ENCODE results near the gene CYCS.
"Not testable (repeated sequence)": the region's sequence is repeated elsewhere in the genome, so short reads cannot be mapped to it uniquely, and the experiment has no call there.

The CYCS gene
- total RNA-seq = 71.3 to 78.0 reads per million in 2 donors

DNA sequence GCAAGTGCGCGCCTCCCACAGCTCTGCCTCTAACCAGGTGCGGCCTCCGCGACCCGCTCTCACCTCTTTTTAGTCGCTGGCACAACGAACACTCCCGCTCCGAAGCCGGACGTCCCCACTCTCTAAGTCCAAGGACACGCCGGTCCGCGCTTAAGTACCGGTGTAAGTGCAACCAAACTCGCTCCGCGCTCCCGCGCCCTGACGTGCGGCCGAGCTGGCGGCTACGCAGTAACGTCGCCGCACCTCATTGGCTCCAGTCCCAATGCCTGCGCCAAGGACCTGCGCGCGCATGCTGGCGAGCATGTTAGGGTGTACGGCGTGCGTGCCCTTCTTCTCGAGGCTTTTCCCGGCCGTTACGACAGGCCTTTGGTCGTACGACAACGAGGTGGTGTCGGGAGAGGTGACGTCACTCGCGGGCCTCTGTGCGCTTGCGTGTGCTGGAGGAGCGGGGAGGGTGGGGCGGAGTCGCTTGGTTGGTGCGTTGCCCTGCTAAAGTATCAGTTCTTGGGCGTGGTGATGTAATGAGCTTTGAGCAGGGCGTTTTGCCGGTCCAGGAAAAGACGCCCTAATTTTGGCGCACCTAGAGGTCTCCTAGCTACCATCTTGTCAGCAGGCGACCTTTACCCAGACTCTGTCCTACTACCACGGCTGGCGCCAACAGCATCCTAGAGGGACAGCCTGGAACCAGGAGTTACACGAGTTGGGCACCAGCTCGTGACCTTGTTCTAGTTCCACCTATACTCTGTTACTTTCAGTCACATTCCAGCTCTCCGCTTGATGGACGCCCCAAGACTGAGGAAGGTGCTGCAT is at the start of gene CYCS:
CYCS (minus strand) TSS at position 124 of the 810 bp plus-strand sequence. CDS start 1,141 bp downstream, outside the sequence.
- DNase-seq = peak; percentile 100

DNA sequence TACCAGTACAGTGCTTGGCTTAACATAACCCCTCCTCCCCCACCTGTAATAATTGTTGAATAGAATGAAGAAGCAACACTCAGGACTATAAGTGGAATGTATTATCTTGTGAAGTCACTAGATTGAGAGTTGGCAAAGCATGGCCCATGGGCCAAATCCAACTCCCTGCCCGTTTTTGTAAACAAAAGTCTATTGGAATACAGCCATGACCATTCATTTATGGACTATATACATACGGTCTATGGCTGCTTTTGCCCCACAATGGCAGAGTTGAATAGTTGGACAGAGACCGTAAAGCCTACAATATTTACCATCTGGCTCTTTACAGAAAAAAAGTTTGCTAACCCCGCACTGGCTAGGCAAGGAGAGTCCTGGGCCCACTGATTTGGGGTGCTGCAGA is 48.1 kb upstream of the CYCS start:
- DNase-seq = no peak

DNA sequence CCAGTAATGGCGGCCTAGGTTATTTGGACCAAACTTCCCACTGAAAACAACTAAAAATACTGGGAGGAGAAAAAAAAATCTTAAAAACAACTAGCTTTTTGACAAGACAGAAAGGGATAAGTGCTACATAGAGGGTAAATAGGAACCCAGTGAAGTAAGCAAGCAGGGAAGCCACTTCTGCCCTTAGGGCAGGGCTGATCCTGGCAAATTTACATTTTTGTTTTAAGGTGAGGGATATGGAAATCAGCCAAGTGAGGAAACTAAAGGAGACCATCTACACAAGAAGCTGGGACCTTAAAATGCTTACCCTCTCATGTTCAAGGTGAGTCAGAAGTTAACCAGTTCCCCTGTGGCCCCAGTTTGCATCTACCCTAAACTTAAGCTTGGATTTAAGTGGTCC is 46.5 kb upstream of the CYCS start:
- DNase-seq = no peak

DNA sequence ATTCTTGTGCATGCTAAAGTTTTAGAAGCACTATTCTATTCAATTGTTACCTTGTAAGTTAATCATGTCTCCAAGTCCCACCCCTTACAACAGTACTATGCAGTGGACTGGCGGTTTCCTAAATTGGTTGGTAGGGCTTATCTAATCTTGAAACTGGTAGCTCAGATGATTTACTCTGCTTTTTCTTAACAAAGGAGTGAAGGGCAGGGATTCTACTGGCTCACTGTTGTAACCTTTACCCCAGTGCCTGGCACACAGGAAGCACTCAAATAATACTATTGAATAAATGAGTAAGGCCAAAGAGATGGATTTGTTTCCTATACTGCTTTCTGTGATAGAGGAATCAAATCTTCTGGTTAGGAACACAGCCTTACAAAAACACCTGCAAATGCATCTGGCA is 46.0 kb upstream of the CYCS start:
- DNase-seq = no peak

DNA sequence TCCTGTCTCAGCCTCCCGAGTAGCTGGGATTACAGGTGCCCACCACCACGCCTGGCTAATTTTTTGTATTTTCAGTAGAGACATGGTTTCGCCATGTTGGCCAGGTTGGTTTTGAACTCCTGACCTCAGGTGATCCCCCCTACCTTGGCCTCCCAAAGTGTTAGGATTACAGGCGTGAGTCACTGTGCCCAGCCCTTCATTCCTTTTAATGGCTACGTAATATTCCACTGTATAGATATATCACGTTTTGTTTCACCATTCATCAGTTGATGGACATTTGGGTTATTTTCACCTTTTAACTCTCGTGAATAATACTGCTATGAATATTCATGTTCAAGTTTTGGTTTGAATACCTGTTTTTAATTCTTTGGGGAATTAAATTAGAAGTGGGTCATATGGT is 44.6 kb upstream of the CYCS start:
- DNase-seq = no peak

DNA sequence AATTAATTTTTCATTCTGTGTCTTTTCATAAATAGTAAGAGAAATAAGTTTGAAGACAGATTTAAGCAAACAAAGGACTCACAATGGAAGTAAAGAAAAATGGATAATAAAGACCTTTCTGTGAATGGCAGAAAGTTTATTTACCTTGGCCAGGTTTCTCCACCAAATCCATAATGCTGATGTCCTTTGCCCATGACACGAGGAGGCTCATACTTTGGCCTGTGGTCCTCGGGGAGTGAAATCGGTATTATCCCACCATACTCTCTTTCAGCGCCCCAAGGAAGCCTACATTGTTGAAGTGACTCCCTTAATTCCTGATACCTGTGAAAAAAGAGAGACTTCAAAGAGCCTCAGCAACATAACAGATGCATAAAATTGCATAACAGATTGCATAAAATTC is 43.1 kb upstream of the CYCS start:
- DNase-seq = no peak

DNA sequence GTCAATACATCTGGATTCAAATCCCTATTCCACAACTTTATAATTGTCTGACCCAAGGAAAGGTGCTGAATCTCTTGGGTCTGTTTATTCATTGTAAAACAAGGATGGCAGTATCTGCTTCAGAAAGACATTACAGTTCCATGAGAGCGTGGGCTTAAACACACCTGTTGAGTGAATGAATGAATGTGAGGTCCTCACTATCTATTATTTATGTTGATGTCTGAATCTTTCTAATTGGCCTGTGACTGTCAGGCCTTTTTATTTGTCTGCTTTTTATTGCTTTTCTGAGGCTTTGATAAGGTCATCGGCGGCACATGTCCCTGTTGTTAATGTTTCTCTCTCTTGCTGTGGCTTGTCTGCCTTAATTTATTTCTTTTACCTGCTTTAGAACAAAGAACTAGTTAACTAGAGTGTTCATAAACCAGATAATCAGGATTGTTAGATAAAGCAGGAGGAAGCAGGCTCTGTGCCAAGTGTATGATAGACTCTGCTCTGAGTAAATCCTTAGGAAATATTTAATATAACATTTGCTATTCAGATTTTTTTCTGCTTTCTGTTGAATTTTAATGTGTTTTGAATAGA is 42.3 kb upstream of the CYCS start:
- DNase-seq = no peak

DNA sequence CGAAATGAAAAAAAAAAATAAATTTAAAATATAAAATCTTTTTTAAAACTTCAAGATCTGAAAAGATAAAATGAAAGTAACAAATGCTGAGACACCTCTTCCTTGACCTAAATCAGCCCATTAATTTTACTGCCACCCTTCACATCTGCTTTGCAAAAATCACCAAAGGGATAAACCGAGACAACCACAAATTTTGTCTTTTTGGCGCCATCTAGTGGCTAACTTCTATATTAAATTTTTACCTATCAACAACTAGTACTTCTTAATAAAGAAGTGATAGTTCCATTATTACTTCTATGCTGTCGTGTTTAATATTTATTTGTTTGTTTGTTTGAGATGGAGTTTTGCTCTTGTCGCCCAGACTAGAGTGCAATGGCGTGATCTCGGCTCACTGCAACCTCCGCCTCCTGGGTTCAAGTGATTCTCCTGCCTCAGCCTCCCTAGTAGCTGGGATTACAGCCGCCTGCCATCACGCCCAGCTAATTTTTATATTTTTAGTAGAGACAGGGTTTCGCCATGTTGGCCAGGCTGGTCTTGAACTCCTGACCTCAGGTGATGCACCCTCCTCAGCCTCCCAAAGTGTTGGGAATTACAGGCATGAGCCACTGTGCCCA is 35.0 kb upstream of the CYCS start:
- not testable (repeated sequence) for DNase-seq

DNA sequence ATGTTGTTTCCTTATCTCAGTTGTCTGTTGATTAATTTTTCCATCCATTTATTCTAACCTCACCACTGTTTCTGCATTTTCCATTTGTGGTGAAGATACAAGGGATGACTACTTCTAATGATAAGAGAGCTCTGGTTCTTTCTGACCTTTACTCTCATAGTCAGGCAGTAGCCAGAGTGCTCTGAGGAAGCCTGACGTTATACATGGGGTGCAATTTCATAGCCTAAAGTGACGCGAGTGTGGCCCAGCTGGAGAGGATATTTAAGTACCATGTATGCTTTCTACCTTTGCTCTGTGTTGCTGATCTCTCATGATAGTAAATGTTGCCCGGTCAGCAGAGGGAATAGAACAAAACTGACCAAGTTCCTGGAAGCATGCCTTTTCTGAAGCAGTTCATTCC is 33.9 kb upstream of the CYCS start:
- DNase-seq = no peak

DNA sequence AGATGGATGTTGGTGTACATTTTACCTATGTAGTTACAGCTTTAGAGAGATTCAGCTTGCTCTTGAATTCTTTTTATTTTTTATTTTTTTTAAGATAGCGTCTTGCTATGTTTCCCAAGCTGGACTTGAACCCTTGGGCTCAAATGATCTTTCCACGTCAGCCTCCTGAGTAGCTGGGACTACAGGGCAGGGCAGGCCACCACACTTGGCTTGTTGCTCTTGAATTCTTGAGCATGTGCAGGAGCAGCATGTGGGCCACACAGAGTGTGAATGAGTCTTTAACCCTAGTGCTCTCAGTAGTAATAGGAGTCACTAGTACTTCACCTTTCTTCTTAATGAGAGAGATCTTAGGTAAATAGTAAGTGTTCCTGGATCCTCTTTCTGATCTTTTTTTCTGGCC is 26.7 kb upstream of the CYCS start:
- no peak for DNase-seq

DNA sequence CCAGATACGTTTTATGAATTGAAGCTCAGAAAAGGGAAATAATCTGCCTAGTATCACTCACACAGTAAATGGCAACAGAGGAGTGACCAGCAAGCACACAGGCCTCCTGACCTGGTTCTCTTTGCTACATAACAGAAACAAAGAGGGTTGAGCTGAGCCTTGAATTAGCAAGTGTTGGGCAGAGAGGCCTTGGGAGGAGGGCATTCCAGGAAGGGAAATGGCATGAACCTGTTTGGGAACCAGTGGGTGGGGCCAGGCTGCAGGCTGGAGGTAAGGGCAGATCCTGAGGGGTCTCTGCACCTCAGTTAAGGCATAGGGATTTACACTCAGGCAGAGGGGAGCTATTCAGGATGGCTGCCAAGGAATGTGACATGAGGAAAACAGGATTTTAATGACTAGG is 24.8 kb upstream of the CYCS start:
- DNase-seq = no peak

DNA sequence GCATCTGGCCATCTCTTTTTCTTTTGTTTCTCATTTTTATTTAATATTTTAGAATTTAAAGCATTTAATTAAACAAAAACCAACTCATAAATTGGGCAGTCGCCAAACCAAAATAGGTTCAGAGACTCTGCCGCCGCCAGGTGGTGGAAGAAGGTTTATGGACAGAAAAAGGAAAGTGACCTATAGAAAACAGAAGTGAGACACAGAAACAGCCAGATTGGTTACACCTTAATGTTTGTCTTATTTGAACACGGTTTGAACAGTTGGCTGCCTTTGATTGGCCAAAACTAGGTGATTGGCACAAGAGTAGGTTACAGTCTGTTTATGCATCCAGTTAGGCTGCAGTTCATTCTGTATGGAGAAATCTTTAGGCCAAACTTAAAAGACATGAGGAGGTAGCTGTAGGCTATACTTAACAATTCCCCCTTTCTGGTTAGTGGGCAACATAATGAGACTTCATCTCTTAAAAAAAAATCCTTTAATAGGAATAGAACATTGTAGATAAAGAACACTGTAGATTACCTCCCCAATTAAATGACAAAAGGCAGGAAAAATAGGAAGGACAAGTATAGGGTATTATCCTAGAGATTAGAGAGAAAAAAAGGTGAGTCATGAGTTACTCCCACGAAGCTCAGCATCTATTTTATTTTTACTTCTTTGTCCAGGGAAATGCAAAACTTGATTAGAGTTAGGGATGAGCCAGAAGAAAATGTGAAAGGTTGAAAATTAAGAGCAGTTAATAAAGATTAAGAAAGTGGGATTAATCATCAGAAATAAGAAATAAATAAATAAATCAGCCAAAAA is 23.9 kb upstream of the CYCS start:
- DNase-seq = no peak

DNA sequence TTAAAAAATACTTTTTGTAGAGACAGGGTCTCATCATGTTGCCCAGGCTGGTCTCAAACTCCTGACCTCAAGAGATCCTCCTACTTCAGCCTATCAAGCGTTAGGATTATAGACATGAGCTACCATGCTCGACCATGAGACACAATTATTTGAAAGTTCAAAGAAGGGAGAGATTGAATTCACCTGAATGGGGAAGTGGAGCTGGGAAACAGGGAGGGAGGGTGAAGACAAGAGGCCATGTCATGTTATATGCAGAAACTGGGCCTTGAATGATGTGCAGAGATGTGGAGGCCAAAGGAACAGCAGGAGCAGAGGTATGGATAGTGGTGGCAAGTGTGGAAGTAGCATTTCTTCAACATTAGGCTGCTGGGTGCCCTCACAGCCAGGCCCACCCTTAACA is 18.7 kb upstream of the CYCS start:
- no peak for DNase-seq

DNA sequence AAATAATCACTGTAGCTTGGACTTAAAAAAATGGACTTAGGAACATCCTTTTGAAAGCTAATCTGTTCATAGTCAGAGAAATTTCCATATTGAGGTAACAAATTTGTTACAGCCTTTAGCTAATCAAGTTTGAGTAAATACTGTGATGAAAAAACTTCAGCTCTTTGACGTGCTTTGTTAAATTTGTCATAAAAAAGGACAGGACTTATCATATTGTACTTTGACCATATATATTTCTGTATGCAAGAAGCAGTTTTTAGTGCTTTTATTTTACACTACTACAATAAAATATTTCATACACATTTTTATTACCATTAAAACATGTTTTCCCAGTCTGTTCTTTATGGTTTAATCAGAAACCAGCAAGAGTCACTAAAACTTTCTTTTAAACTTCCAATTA is 14.5 kb upstream of the CYCS start:
- DNase-seq = no peak

DNA sequence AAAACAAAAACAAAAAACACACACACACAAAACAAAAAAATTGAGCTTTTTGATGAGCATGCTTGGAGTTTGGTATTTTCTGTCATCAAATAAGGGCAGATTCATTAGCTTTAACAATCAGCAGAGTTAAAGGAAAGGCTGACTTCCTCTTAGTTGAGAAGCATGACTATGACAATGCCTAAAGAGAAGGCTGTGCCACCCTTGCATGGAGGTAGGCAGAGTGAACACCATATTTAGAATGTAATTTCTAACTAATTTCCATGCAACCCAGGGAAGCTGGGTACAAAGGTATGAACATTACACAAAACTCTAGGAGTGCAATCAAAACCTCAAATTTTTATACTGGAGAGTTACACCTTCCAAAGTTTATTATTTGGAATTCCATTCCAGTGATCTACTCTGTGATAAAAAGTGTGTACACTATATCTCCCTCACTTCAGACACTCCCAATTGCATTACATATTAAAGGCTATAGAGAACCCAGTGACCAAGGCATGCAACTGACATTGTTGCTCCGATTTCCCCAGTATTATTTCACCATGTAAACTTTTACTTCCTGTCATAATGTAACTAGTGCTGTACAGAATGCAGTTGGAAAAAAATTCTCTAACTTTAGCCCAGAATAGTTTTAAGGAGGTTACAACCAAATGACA is 9.4 kb upstream of the CYCS start:
- DNase-seq = no peak

DNA sequence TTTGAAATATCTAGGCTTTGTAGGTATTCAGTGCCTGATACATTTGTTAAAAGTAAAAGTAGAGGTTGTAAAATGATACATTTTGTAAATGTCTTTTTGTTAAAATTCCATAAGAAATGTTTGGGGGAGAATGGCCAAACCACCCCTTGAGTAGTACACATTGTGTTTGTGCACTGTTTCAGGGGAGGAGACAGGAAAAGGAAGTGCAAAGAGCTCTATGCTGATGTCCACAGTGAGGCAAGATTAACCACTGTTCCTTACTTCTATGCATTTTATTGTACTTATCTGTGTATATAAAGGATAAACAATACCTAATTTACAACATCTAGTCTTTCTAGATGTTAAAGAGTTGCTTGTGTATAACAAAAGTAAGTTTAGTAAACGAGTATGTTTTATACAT is 7.4 kb upstream of the CYCS start:
- no peak for DNase-seq

DNA sequence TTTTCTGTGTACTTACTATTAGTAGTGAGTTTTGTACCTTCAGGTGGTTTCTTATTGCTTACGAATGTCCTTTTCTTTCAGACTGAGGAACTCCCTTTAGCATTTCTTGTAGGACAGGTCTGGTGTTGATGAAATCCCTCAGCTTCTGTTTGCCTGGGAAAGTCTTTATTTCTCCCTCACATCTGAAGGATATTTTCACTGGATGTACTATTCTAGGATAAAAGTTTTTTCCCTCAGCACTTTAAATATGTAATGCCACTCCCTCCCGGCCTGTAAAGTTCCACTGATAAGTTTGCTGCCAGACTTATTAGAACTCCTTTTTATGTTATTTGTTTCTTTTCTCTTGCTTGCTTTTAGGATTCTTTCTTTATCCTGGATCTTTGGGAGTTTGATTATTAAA is 1.7 kb upstream of the CYCS start:
- DNase-seq = no peak

DNA sequence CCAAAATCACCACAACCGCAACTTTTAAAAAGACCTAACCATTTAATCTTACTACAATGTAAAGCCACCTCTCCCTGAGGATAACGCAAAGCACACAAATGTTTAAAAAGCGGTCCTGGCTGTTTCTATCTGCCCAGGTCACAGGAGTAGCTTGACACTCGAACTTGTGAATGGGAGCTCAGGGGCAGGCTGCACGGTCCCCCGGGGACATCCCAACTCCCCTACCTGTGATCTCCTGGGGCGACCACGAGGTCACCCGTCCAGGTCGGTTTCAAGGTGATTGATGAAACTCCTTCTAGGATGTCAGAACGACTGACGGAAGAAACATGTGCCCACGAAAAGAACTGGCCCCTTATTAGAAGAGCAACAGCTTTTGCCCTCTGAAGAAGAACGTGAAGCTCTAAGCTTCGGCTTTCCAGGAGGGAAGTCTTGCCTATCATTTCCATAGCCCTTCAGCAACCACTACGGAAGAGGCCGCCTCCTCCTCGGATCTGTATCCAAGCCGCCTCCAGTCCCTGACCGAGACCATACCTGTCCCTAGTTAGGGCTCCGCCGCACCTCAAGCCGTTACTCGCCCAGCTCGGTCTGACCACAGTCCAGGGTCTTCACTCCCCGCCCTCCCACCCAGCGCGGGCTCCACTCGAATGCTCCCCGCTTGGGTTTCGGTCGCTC is 459 bp downstream of the CYCS start:
- DNase-seq = no peak

DNA sequence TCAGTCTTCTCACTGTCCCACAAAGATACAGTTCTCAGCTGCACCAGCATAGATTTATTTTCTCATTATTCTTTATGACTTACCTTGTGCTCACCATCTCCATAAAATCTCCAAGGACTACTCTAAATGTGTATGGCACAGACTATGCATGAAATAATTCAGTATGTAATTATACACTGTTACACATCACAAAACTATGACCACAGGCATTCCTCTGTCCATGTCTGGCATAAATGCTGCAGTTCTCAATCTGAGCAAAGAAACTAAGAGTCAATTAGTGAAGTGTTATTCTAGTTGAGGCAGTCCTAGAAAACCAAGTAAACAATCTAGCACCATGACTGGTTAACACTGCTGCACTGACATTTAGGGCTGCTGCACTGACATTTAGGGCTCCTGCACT is 2.7 kb downstream of the CYCS start:
- no peak for DNase-seq

DNA sequence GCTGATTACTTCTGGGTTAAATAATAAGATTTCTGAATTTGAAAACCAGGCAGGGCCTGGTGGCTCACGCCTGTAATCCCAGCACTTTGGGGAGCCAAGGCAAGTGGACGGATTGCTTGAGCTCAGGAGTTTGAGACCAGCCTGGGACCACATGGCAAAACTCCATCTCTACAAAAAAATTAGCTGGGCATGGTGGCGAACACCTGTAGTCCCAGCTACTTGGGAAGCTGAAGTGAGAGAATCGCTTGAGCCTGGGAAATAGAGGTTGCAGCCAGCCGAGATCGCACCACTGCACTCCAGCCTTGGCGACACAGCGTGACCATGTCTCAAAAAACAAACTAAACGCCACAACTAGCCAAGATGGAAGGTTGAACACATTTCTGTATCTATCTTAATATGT is 3.5 kb downstream of the CYCS start:
- DNase-seq = no peak

DNA sequence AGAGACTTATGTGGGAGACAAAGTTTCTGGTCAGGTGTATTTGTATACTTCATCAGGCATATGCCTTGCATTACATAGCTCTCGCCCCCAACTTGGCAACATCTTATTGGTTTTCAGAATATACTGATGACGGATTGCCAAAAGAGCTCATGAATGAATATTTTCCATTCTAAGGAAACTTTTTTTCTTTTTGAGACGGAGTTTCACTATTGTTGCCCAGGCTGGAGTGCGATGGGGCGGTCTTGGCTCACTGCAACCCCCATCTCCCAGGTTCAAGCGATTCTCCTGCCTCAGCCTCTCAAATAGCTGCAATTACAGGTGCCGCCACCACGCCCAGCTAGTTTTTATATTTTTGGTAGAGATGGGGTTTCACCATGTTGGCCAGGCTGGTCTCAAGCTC is 6.0 kb downstream of the CYCS start:
- no peak for DNase-seq

DNA sequence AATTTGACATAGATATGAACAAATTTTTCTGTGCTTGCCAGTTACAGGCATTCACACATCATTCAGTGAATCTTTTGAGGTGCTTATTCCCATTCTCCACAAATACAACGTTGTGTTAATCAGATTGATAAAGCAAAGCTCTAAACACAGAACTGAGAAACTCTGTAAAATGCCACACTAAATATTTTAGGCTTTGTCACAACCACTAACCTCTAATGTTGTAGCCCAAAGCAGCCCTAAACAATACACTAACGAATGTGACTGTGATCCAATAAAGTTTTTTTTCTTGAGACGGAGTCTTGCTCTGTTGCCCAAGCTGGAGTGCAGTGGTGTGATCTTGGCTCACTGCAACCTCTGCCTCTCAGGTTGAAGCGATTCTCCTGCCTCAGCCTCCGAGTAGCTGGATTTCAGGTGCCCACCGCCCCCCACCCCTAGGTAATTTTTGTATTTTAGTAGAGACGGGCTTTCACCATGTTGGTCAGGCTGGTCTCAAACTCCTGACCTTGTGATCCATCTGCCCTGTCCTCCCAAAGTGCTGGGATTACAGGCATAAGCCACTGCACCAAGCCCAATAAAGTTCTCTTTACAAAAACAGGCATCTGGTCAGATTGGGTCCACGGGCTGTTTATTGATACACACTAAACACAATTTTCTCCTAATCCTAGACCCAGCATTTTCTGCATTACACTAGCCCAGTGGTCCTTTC is 6.9 kb downstream of the CYCS start:
- DNase-seq = no peak

All from activated gamma-delta T cell (primary cell).